NCI-H1694 (cell line): ENCODE results near the gene CAMSAP3.
"Not testable (repeated sequence)": the region's sequence is repeated elsewhere in the genome, so short reads cannot be mapped to it uniquely, and the experiment has no call there.

ENCODE experiments used
- DNase-seq: peaks from one replicate; lab custom pipeline; 2025; lab: John Stamatoyannopoulos, UW

Gene CAMSAP3

GRCh38 chr19:7575434-7576040, 20.1 kb upstream of the CAMSAP3 start:
- DNase-seq = no peak

GRCh38 chr19:7577422-7577821, 18.2 kb upstream of the CAMSAP3 start:
- not testable (repeated sequence) for DNase-seq

DNA sequence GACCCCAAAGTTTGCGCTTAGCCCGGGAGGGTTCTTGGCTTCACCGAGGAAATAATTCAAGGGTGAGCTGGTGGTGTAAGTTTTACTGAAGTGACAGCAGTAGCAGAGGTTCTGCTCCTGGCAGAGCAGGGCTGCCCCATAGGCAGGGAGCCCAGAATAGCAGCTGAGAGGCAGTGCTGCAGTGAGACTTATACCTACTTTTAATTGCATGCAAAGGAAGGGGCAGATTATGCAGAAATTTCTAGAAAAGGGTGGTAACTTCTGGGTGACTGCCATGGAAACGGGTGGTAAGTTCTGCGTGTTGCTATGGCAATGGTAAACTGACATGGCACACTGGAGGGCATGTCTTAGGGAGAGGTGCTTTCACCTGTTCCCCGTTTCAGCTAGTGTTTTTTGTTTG, 17.5 kb upstream of the CAMSAP3 start:
- no peak for DNase-seq

DNA sequence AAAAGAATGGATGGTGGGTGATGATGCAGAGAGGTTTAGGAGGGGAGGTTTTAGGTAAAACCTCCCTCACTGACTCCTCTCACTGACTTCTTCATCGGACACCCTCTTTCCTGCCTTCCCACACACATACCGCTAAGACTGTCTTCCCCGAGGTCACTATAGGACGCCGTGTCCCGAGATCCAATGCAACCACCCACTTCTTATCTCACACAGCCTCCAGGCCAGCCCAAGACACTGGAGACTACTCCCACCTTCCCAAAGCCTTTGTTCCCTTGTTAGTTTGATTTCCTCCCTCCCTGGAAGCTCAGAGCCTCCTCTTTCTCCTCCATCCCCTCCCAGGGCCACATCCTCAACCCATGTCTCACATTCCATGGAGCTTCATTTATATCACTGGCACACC, 16.5 kb upstream of the CAMSAP3 start:
- DNase-seq = no peak

GRCh38 chr19:7582446-7582845, 13.2 kb upstream of the CAMSAP3 start:
- DNase-seq = no peak

DNA sequence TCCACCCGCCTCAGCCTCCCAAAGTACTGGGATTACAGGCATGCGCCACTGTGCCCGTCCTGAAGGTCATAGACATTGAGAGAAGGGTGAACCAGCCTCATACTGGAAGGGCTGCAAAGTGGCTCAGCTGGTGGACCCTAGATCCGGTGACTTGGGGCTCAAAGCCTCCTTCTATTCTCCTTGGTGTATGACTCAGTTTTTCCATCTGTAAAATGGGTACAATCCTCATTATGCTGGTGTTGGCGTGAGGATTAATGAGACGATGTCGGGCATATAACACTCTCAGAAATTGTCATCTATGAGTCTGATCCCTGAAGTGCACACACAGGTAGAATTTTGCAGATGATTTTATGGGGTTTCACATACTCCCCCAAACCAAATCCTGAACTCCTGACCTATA, 5.8 kb upstream of the CAMSAP3 start:
- no peak for DNase-seq

DNA sequence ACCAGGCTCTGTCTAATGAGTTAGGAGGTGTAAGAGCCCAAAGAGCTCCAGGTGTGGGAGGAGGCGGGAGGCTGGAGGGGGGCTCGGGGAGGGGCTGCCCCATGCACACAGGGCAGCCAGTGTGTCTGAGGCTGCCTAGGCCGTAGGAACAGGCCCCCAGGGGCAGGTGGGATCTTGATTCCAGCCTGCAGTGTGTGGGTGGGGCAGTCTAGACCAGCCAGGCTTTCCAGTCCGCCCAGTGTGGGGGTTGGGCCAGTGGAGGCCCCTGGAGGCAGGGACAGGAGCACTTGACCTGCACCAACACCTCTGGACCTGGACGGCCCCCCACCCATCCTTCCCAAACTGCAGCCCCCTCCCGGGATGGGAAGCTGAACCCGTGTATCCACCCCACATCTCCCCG, 5.4 kb upstream of the CAMSAP3 start:
- DNase-seq = no peak

- DNase-seq = no peak
Observed at GRCh38 chr19:7596211-7596937, 711 bp downstream of the CAMSAP3 start.

- no peak for DNase-seq
Observed at GRCh38 chr19:7597689-7598088, 2.0 kb downstream of the CAMSAP3 start.

DNA sequence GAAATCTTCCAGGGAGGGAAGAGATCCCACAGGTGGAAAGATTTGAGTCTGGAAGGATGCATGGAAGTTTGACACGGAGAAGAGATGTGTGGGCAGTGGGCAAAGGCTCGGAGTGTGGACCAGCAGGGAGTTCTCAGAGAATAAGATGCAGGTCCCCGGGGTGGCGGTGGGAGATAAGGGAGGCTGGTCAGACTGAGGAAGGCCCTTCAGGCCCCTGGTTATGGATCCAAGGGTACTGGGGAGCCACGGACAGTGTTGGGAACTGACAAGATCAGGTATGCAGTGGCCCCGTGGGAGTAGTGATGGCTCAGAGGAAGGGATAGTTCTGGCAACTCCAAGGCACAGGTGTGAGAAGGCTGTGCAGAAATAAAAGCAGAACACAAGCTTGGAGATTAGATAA, 2.5 kb downstream of the CAMSAP3 start:
- no peak for DNase-seq

GRCh38 chr19:7600721-7601120, 5.1 kb downstream of the CAMSAP3 start:
- DNase-seq = no peak

GRCh38 chr19:7602240-7602934, 6.7 kb downstream of the CAMSAP3 start:
- DNase-seq = no peak

DNA sequence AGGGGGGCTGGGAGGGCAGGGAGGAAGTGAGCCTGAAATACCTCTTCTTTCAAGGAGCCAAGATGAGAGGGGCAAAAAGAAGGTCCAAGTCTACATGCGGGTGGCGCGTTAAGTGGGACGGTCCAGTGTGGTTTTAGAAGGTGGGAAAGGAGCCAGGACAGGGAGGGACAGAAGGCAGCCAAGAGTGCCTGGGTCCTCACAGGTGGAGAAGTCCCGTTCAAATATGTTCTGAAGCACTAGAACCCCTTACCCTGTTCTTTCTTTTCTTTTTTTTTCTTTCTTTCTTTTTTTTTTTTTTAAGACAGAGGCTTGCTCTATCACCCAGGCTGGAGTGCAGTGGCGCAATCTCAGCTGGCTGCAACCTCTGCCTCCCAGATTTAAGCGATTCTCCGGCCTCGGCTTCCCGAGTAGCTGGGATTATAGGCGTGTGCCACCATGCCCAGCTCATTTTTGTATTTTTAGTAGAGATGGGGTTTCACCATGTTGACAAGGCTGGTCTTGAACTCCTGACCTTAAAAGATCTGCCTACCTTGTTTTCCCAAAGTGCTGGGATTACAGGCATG, 7.4 kb downstream of the CAMSAP3 start:
- DNase-seq = no peak

DNA sequence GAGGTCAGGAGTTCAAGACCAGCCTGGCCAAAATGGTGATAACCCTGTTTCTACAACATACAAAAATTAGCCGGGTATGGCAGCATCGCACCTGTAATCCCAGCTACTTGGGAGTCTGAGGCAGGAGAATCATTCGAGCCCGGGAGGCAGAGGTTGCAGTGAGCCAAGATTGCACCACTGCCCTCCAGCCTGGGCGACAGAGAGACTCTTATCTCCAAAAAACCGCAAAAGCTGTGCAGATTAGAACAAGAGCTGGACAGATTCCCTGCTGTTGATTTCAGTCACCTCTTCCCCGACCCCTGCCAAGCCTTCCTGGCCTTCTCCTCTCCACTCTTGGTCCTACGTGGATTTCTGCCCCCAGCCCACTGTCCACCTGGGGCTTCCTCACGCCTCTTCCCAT, 8.3 kb downstream of the CAMSAP3 start:
- DNase-seq = no peak

DNA sequence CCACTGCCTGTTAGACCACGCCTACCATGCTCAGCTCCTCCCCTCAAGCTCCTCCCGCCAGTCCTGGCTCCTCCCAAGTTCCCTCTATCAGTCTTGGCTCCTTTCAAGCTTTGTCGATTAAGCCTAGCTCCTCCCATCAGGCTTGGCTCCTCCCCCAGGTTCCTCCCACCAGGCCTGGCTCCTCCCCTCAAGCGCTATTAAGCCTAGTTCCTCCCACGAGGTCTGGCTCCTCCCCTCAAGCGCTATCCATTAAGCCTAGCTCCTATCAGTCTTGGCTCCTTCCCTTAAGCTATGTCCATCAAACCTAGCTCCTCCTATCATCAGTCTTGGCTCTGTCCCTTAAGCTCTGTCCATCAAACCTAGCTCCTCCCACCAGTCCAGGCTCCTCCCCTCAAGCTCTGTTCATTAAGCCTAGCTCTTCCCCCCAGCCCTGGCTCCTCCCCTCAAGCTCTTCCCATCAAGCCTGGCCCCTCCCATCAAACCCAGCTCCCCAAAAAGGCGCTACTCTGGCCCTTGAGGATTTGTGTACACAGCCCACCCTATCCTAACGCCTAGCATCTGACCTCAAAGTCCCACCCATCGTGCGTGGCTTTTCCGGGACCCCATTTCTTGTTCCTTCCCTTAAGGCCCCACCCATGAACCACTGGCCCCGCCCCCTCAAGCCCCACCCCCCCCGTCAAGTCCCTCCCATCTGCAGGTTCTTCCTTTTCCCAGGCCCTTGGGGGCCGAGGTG, 10.0 kb downstream of the CAMSAP3 start:
- no peak for DNase-seq

- DNase-seq = no peak
Observed at GRCh38 chr19:7606289-7606688, 10.6 kb downstream of the CAMSAP3 start.

- no peak for DNase-seq
Observed at GRCh38 chr19:7607212-7607873, 11.7 kb downstream of the CAMSAP3 start.

- DNase-seq = no peak
Observed at GRCh38 chr19:7607874-7608560, 12.4 kb downstream of the CAMSAP3 start.

GRCh38 chr19:7610491-7611240, 15.0 kb downstream of the CAMSAP3 start:
- DNase-seq = no peak

DNA sequence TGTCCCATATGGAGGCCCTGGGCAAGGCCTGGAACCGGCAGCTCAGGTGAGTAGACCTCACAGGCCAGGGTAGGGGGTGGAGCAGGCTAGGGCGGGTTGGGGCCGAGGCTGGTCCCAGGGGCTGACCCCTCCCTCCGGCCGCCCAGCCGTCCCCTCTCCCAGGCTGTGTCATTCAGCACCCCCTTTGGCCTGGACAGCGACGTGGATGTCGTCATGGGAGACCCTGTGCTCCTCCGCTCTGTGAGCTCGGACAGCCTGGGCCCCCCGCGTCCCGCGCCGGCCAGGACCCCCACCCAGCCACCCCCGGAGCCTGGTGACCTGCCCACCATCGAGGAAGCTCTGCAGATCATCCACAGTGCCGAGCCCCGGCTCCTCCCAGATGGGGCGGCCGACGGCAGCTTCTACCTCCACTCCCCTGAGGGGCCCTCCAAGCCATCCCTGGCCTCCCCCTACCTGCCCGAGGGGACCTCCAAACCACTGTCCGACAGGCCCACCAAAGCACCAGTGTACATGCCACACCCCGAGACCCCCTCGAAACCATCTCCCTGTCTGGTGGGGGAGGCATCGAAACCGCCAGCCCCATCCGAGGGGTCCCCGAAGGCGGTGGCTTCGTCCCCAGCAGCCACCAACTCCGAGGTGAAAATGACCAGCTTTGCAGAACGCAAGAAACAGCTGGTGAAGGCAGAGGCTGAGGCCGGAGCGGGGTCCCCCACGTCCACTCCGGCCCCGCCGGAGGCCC, 16.0 kb downstream of the CAMSAP3 start:
- no peak for DNase-seq
